NCI-H2196 treated with DMSO at 0.1 percent for 48 hours (cell line): ENCODE measurements around the gene MYADM.

Experiments
- DNase-seq: peaks from one replicate; lab custom pipeline; 2025; ENCODE audit not compliant: unreplicated experiment; lab: John Stamatoyannopoulos, UW

Gene MYADM

GRCh38 chr19:53884256-53884655 lies 16.6 kb downstream of the MYADM start:
- DNase-seq = no peak

GRCh38 chr19:53885036-53885435 lies 17.4 kb downstream of the MYADM start:
- DNase-seq = no peak

- no peak for DNase-seq
Observed at GRCh38 chr19:53892301-53892980, 24.8 kb downstream of the MYADM start.

GRCh38 chr19:53892981-53893325 lies 25.3 kb downstream of the MYADM start:
- no peak for DNase-seq

GRCh38 chr19:53894707-53895106 lies 27.0 kb downstream of the MYADM start:
- DNase-seq = no peak

GRCh38 chr19:53896682-53897081 lies 29.0 kb downstream of the MYADM start:
- no peak for DNase-seq

GRCh38 chr19:53897459-53897858 lies 29.8 kb downstream of the MYADM start:
- no peak for DNase-seq

- no peak for DNase-seq
Observed at GRCh38 chr19:53898166-53898565, 30.5 kb downstream of the MYADM start.

- DNase-seq = no peak
Observed at GRCh38 chr19:53898636-53899341, 31.1 kb downstream of the MYADM start.

GRCh38 chr19:53900191-53900860 lies 32.6 kb downstream of the MYADM start:
- DNase-seq = no peak

GRCh38 chr19:53903055-53903680 lies 35.5 kb downstream of the MYADM start:
- DNase-seq = no peak

- DNase-seq = no peak
Observed at GRCh38 chr19:53904909-53905308, 37.2 kb downstream of the MYADM start.

- no peak for DNase-seq
Observed at GRCh38 chr19:53905787-53906186, 38.1 kb downstream of the MYADM start.

- no peak for DNase-seq
Observed at GRCh38 chr19:53906211-53907192, 38.8 kb downstream of the MYADM start.

GRCh38 chr19:53907193-53907581 lies 39.5 kb downstream of the MYADM start:
- no peak for DNase-seq

- DNase-seq = no peak
Observed at GRCh38 chr19:53907690-53908089, 40.0 kb downstream of the MYADM start.

- no peak for DNase-seq
Observed at GRCh38 chr19:53908106-53908934, 40.6 kb downstream of the MYADM start.

- DNase-seq = no peak
Observed at GRCh38 chr19:53908935-53909415, 41.3 kb downstream of the MYADM start, which contains the start of gene CACNG7. Gene CACNG7, plus strand, starts transcription at chr19:53909278. Its CDS starts 3,554 bp downstream, at chr19:53912832.

GRCh38 chr19:53909471-53910169 lies 41.9 kb downstream of the MYADM start:
- no peak for DNase-seq
